ENCODE results near the gene ZC3H7A. TPM values are rescaled to one million over a fixed set of nuclear protein-coding genes. Genes with fewer than 3 reads are reported as not detected.

Gene ZC3H7A
- total and polyA plus RNA-seq, 2 of the 13 experiments (the other 11 are each of a cell fraction or from before 2014, with no cell fraction given): 29.2 to 36.8 TPM

DNA sequence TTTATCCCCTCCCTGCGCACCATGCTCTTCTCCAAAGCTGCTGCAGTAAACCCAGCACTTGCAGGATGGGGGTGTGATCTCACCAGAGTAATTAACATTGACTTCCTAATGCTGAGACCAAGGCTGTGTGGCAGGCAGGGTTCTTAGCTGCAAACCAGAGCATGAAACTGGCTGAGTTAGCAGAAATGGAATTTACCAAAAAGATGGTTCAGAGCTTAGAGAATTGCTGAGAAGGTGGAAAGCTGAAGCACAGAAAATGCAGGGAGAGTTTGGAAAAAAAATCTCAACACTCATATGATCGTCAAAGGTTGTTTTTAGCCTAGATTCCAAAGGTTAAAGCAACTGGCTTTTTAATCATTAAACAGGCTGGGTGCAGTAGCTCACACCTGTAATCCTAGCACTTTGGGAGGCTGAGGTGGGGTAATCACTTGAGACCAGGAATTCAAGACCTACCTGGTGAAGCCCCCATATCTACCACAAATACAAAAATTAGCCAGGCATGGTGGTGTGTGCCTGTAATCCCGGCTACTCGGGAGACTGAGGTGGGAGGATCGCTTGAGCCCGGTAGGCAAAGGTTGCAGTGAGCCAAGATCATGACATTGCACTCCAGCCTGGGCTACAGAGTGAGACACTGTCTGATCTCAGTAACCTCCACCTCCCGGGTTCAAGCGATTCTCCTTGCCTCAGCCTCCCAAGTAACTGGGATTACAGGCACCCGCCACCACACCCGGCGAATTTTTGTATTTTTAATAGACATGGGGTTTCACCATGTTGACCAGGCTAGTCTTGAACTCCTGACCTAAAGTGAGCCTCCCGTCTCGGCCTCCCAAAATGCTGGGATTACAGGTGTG lies 48.4 kb downstream of the ZC3H7A start (continued):
- TF ChIP-seq ZNF737 (CRISPR knock-in tag; IDR thresholded peaks at IDR 0.05; ENCODE audit: borderline replicate concordance): no peak; the same call in 1 of the 2 replicates
- TF ChIP-seq, protein P1, sequence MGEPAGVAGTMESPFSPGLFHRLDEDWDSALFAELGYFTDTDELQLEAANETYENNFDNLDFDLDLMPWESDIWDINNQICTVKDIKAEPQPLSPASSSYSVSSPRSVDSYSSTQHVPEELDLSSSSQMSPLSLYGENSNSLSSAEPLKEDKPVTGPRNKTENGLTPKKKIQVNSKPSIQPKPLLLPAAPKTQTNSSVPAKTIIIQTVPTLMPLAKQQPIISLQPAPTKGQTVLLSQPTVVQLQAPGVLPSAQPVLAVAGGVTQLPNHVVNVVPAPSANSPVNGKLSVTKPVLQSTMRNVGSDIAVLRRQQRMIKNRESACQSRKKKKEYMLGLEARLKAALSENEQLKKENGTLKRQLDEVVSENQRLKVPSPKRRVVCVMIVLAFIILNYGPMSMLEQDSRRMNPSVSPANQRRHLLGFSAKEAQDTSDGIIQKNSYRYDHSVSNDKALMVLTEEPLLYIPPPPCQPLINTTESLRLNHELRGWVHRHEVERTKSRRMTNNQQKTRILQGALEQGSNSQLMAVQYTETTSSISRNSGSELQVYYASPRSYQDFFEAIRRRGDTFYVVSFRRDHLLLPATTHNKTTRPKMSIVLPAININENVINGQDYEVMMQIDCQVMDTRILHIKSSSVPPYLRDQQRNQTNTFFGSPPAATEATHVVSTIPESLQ (CRISPR knock-in tag; conservative IDR thresholded peaks at IDR 0.05): no peak
- TF ChIP-seq ZNF451 (CRISPR knock-in tag; IDR thresholded peaks at IDR 0.05): peak; percentile 71; the same call in 1 of the 2 replicates
- TF ChIP-seq, protein P2, sequence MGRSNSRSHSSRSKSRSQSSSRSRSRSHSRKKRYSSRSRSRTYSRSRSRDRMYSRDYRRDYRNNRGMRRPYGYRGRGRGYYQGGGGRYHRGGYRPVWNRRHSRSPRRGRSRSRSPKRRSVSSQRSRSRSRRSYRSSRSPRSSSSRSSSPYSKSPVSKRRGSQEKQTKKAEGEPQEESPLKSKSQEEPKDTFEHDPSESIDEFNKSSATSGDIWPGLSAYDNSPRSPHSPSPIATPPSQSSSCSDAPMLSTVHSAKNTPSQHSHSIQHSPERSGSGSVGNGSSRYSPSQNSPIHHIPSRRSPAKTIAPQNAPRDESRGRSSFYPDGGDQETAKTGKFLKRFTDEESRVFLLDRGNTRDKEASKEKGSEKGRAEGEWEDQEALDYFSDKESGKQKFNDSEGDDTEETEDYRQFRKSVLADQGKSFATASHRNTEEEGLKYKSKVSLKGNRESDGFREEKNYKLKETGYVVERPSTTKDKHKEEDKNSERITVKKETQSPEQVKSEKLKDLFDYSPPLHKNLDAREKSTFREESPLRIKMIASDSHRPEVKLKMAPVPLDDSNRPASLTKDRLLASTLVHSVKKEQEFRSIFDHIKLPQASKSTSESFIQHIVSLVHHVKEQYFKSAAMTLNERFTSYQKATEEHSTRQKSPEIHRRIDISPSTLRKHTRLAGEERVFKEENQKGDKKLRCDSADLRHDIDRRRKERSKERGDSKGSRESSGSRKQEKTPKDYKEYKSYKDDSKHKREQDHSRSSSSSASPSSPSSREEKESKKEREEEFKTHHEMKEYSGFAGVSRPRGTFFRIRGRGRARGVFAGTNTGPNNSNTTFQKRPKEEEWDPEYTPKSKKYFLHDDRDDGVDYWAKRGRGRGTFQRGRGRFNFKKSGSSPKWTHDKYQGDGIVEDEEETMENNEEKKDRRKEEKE (IDR thresholded peaks at IDR 0.05): no peak
- no peak for TF ChIP-seq ZNF354B (CRISPR knock-in tag; IDR thresholded peaks at IDR 0.05)
- TF ChIP-seq NRL (CRISPR knock-in tag; IDR thresholded peaks at IDR 0.05; ENCODE audit: borderline replicate concordance): peak; percentile 72; the same call in 1 of the 2 replicates
- 0 out of 2 replicates have a peak, but pooled peaks have one; percentile 33 for TF ChIP-seq MLLT10 (CRISPR knock-in tag; IDR thresholded peaks at IDR 0.05)
- TF ChIP-seq ZNF552 (CRISPR knock-in tag; IDR thresholded peaks at IDR 0.05; ENCODE audit: borderline replicate concordance): no peak
- peak in 1 of 2 experiments; percentile 39; a peak in 1 of 4 replicates for TF ChIP-seq KLF16 (CRISPR knock-in tag; IDR thresholded peaks at IDR 0.05)
- no peak for TF ChIP-seq ZNF678 (CRISPR knock-in tag; IDR thresholded peaks at IDR 0.05)
- TF ChIP-seq, protein P3, sequence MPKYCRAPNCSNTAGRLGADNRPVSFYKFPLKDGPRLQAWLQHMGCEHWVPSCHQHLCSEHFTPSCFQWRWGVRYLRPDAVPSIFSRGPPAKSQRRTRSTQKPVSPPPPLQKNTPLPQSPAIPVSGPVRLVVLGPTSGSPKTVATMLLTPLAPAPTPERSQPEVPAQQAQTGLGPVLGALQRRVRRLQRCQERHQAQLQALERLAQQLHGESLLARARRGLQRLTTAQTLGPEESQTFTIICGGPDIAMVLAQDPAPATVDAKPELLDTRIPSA (CRISPR knock-in tag; IDR thresholded peaks at IDR 0.05; ENCODE audit: borderline replicate concordance): peak; percentile 34; the same call in 1 of the 2 replicates
- TF ChIP-seq SRF (IDR thresholded peaks at IDR 0.05; ENCODE audit: low read depth, low read length): no peak
- TF ChIP-seq, protein P4, sequence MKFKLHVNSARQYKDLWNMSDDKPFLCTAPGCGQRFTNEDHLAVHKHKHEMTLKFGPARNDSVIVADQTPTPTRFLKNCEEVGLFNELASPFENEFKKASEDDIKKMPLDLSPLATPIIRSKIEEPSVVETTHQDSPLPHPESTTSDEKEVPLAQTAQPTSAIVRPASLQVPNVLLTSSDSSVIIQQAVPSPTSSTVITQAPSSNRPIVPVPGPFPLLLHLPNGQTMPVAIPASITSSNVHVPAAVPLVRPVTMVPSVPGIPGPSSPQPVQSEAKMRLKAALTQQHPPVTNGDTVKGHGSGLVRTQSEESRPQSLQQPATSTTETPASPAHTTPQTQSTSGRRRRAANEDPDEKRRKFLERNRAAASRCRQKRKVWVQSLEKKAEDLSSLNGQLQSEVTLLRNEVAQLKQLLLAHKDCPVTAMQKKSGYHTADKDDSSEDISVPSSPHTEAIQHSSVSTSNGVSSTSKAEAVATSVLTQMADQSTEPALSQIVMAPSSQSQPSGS (CRISPR knock-in tag; IDR thresholded peaks at IDR 0.05): 0 out of 2 replicates have a peak, but pooled peaks have one; percentile 51
- peak; percentile 85; the same call in 1 of the 2 replicates for TF ChIP-seq ZC3H13 (CRISPR knock-in tag; IDR thresholded peaks at IDR 0.05)
- no peak for TF ChIP-seq ZNF484 (CRISPR knock-in tag; IDR thresholded peaks at IDR 0.05; ENCODE audit: borderline replicate concordance, low read depth)
- no peak for TF ChIP-seq ZNF703 (CRISPR knock-in tag; IDR thresholded peaks at IDR 0.05; ENCODE audit: borderline replicate concordance)
- no peak; the same call in 1 of the 2 replicates for TF ChIP-seq DMAP1 (CRISPR knock-in tag; IDR thresholded peaks at IDR 0.05)
- TF ChIP-seq FIP1L1 (IDR thresholded peaks at IDR 0.05; ENCODE audit: borderline replicate concordance, insufficient read depth, low read depth, low read length): peak; percentile 67; the same call in 1 of the 2 replicates
- peak; percentile 23; the same call in 1 of the 2 replicates for TF ChIP-seq ZNF772 (CRISPR knock-in tag; IDR thresholded peaks at IDR 0.05)
- TF ChIP-seq, protein P5, sequence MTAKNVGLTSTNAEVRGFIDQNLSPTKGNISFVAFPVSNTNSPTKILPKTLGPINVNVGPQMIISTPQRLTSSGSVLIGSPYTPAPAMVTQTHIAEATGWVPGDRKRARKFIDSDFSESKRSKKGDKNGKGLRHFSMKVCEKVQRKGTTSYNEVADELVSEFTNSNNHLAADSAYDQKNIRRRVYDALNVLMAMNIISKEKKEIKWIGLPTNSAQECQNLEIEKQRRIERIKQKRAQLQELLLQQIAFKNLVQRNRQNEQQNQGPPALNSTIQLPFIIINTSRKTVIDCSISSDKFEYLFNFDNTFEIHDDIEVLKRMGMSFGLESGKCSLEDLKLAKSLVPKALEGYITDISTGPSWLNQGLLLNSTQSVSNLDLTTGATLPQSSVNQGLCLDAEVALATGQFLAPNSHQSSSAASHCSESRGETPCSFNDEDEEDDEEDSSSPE (CRISPR knock-in tag; IDR thresholded peaks at IDR 0.05): no peak

Measured in HepG2 (cell line).